ENCODE data around the gene RAB5B. TPM values are rescaled to one million over a fixed set of nuclear protein-coding genes. Genes with fewer than 3 reads are reported as not detected.
A peak's percentile ranks its signal among the peaks of the same experiment; 100 is the strongest.
"Not testable (repeated sequence)": the region's sequence is repeated elsewhere in the genome, so short reads cannot be mapped to it uniquely, and the experiment has no call there.

Gene RAB5B
- total RNA-seq, 1 donor from 2014 or later = 30.8 TPM

- Histone ChIP-seq H3K27me3 (ENCODE audit: control insufficient read depth, insufficient read depth, low read length) (no peaks in the 10 kb centered on the region), H3K4me3 (ENCODE audit: low read depth, low read length) (peak within 1 kb of the TSS; percentile 97), H3K36me3 (ENCODE audit: control insufficient read depth, insufficient read depth, low read length) (peaks cover 4% of the 10 kb centered on the region)
- TF ChIP-seq, protein P1, sequence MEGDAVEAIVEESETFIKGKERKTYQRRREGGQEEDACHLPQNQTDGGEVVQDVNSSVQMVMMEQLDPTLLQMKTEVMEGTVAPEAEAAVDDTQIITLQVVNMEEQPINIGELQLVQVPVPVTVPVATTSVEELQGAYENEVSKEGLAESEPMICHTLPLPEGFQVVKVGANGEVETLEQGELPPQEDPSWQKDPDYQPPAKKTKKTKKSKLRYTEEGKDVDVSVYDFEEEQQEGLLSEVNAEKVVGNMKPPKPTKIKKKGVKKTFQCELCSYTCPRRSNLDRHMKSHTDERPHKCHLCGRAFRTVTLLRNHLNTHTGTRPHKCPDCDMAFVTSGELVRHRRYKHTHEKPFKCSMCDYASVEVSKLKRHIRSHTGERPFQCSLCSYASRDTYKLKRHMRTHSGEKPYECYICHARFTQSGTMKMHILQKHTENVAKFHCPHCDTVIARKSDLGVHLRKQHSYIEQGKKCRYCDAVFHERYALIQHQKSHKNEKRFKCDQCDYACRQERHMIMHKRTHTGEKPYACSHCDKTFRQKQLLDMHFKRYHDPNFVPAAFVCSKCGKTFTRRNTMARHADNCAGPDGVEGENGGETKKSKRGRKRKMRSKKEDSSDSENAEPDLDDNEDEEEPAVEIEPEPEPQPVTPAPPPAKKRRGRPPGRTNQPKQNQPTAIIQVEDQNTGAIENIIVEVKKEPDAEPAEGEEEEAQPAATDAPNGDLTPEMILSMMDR (IDR thresholded peaks at IDR 0.05; ENCODE audit: insufficient read depth, low read length, severe bottlenecking) = peak; percentile 36
- DNase-seq (ENCODE audit: low read depth) = peak; percentile 95
- no peak for FAIRE-seq
These were observed 67.9 kb downstream of the RAB5B start, which contains the start of gene RPS26 for GRCh38 chr12:56041552-56042429. TSS of gene RPS26 (plus strand) at chr12:56041918. CDS start at chr12:56042167, 249 bp downstream.

DNA sequence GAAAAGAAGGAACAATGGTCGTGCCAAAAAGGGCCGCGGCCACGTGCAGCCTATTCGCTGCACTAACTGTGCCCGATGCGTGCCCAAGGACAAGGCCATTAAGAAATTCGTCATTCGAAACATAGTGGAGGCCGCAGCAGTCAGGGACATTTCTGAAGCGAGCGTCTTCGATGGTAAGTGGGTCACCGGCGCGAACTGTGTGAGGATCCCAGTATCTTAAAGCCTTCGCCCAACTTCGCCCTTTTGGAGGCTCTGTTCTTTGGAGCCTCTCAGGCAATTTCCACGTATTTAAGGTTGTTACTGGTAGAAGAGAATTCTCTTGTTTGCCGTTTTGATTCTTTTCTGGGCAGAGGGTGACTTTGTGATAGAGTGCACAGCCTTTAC lies 68.5 kb downstream of the RAB5B start:
- peak overlapping the region; percentile 97 for H3K4me3 ChIP-seq (ENCODE audit: low read depth, low read length)
- not testable (repeated sequence) for DNase-seq (ENCODE audit: low read depth); H3K27me3 ChIP-seq (ENCODE audit: control insufficient read depth, insufficient read depth, low read length); FAIRE-seq; H3K36me3 ChIP-seq (ENCODE audit: control insufficient read depth, insufficient read depth, low read length)

GRCh38 chr12:56042843-56043242 lies 69.0 kb downstream of the RAB5B start:
- no peaks in the 10 kb centered on the region for H3K27me3 ChIP-seq (ENCODE audit: control insufficient read depth, insufficient read depth, low read length)
- H3K36me3 ChIP-seq (ENCODE audit: control insufficient read depth, insufficient read depth, low read length) = peaks cover 4% of the 10 kb centered on the region
- H3K4me3 ChIP-seq (ENCODE audit: low read depth, low read length) = peak overlapping the region; percentile 97
- TF ChIP-seq, protein P1 (IDR thresholded peaks at IDR 0.05; ENCODE audit: insufficient read depth, low read length, severe bottlenecking) = no peak
- no peak for DNase-seq (ENCODE audit: low read depth)
- FAIRE-seq = no peak

Other genes with a start within 250 kb of the RAB5B start
- gene CD63, start 245.1 kb upstream of the RAB5B start, total RNA-seq = 1,301 and 1,307 TPM in 2 replicates
- gene GDF11, start 231.0 kb upstream of the RAB5B start, total RNA-seq = 0.13 and 0.26 TPM in 2 replicates
- gene SARNP, start 156.4 kb upstream of the RAB5B start, total RNA-seq = 68.7 and 111 TPM in 2 replicates
- 46.1 and 52.0 TPM in 2 replicates for gene ORMDL2, start 156.0 kb upstream of the RAB5B start, total RNA-seq
- 34.3 and 38.4 TPM in 2 replicates for gene DNAJC14, start 144.5 kb upstream of the RAB5B start, total RNA-seq
- gene MMP19, start 131.1 kb upstream of the RAB5B start, total RNA-seq = 0.13 and 0.53 TPM in 2 replicates
- gene PYM1, start 46.2 kb upstream of the RAB5B start, total RNA-seq = 34.0 and 56.3 TPM in 2 replicates
- gene DGKA, start 42.9 kb upstream of the RAB5B start, total RNA-seq = 81.9 and 88.5 TPM in 2 replicates
- gene PMEL, start 8.0 kb upstream of the RAB5B start, total RNA-seq = 1.8 and 2.6 TPM in 2 replicates
- gene CDK2, start 7.2 kb upstream of the RAB5B start, total RNA-seq = 5.2 and 6.8 TPM in 2 replicates
- 2.1 and 3.6 TPM in 2 replicates for gene SUOX, start 23.2 kb downstream of the RAB5B start, total RNA-seq
- gene IKZF4, start 47.0 kb downstream of the RAB5B start, total RNA-seq = 0.26 and 0.64 TPM in 2 replicates
- 32.8 and 201 TPM in 2 replicates for gene RPS26, start 67.8 kb downstream of the RAB5B start, total RNA-seq
- gene ERBB3, start 106.1 kb downstream of the RAB5B start, total RNA-seq = 21.1 and 59.8 TPM in 2 replicates
- 168 and 172 TPM in 2 replicates for gene PA2G4, start 130.5 kb downstream of the RAB5B start, total RNA-seq
- gene RPL41, start 142.6 kb downstream of the RAB5B start, total RNA-seq = 3,411 and 3,733 TPM in 2 replicates
- gene ZC3H10, start 144.2 kb downstream of the RAB5B start, total RNA-seq = 3.5 and 4.5 TPM in 2 replicates
- gene ESYT1, start 154.2 kb downstream of the RAB5B start, total RNA-seq = 253 and 304 TPM in 2 replicates
- gene MYL6B, start 178.5 kb downstream of the RAB5B start, total RNA-seq = 27.4 and 33.5 TPM in 2 replicates
- 590 and 1,212 TPM in 2 replicates for gene MYL6, start 184.3 kb downstream of the RAB5B start, total RNA-seq
- 14.0 and 20.4 TPM in 2 replicates for gene SMARCC2, start 215.4 kb downstream of the RAB5B start, total RNA-seq
- gene RNF41, start 247.8 kb downstream of the RAB5B start, total RNA-seq = 102 and 158 TPM in 2 replicates

All from bronchial epithelial cell (primary cell).